GM23338 (cell line): ENCODE data around the gene C1QTNF5.

Source experiments
- CREB1 ChIP-seq: fragments of 250-450 bp; sonication (Bioruptor Pico); IDR thresholded peaks from 2 replicates; pipeline ENCODE4 v1.5.0; 2020; ENCODE audit warnings: low read depth, mild to moderate bottlenecking, moderate library complexity
- CTCF ChIP-seq, 2 experiments: fragments of 200-600 bp in 1 of 2; sonication (generic) in 1 of 2; conservative IDR thresholded peaks; 2 replicates each; pipeline versions ENCODE4 v1.5.1 to v1.6.1; 2016 to 2017; ENCODE audit warnings: antibody characterized with exemption in 2 of 2, low read depth in 2 of 2, mild to moderate bottlenecking in 2 of 2, moderate library complexity in 1 of 2
- EZH2 ChIP-seq: fragments of 200-600 bp; sonication (generic); IDR thresholded peaks from one replicate; pipeline ENCODE4 v1.8.0; 2017; ENCODE audit warnings: antibody characterized with exemption, mild to moderate bottlenecking, low read depth; ENCODE audit not compliant: unreplicated experiment
- POLR2AphosphoS5 ChIP-seq: IDR thresholded peaks from 2 replicates; pipeline ENCODE4 v1.6.1; 2016; ENCODE audit warnings: antibody characterized with exemption, low read depth

- TF ChIP-seq CTCF (conservative IDR thresholded peaks at IDR 0.05; ENCODE audit: low read depth in 2 of 2), result no peak
- no peak for TF ChIP-seq CREB1 (CRISPR knock-in tag)
- TF ChIP-seq POLR2AphosphoS5, result no peak
- TF ChIP-seq EZH2, result no peak
These were observed 9.6 kb upstream of the C1QTNF5 start for GRCh38 chr11:119350302-119350701.
